ENCODE results near the gene COA5.

The COA5 gene

DNA sequence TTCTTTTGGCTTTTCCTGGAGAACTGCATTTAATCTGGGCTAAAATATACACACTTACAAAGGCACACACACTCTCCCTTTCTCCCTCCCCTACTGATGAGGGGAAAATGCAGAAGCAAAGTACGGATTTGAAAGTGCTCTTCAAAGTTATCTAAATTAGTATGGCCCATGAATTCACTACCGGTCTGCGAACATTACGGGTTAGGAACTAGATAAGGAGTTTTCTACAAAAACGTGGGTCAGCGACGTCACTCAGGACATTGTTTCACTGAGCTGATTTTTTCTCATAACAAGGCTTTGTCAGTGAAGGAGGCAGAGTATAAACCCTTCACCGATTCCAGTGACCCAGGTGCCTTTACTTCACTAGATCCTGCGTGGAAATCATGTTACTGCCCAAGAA is 47.3 kb downstream of the COA5 start:
- no peak overlapping the region for H3K4me3 ChIP-seq (ENCODE audit: low read length)
- no peak for DNase-seq (ENCODE audit: low read depth)
- TF ChIP-seq, protein P1, sequence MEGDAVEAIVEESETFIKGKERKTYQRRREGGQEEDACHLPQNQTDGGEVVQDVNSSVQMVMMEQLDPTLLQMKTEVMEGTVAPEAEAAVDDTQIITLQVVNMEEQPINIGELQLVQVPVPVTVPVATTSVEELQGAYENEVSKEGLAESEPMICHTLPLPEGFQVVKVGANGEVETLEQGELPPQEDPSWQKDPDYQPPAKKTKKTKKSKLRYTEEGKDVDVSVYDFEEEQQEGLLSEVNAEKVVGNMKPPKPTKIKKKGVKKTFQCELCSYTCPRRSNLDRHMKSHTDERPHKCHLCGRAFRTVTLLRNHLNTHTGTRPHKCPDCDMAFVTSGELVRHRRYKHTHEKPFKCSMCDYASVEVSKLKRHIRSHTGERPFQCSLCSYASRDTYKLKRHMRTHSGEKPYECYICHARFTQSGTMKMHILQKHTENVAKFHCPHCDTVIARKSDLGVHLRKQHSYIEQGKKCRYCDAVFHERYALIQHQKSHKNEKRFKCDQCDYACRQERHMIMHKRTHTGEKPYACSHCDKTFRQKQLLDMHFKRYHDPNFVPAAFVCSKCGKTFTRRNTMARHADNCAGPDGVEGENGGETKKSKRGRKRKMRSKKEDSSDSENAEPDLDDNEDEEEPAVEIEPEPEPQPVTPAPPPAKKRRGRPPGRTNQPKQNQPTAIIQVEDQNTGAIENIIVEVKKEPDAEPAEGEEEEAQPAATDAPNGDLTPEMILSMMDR (IDR thresholded peaks at IDR 0.05; ENCODE audit: insufficient read depth, low read depth, low read length, missing control alignments) = no peak

DNA sequence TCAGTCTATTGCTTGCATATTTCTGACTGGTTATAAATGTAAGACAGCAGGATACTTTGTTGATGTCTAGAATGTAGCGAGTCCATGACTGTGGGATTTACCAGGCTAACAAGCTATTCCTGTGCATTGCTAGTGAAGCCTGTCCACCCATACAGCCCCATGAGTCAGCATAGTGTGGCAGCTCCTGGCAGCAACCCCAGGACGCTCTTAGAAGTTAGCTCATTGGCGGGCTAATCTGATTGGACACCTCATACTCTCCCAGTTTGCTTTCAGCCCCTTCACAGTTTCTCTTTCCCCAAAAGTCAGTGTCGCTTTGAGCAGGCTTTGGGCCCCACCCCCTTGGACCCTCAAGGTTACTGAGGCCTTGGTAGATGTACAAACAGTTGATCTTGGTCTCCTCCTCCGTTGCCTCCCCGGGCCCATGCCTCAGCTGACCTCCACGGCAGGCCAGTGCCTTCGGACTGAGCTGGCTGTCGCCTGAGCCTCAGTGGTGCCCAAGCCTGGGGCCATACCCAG is 48.0 kb downstream of the COA5 start:
- TF ChIP-seq, protein P1 (IDR thresholded peaks at IDR 0.05; ENCODE audit: insufficient read depth, low read depth, low read length, missing control alignments) = no peak
- no peak overlapping the region for H3K4me3 ChIP-seq (ENCODE audit: low read length)
- DNase-seq (ENCODE audit: low read depth) = peak; percentile 79

DNA sequence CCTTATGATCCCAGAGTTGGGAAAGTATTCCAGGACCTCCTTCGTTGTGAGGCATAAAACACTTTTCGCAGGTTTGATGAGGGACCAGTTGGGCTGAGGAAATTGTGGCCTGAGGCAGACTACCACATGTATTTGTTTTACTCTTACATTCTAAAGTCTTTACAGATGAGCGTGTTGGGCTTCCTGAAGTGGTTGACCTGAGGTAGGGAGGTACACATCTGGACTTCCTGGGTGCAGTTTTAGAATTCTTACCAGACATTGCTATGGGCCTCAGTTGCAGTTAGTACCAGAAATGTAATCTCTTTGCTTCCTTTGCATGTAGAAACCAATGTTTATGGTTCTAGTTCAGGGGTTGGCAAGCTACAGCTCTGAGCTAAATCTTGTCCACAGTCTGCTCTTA is 48.7 kb downstream of the COA5 start:
- H3K4me3 ChIP-seq (ENCODE audit: low read length) = no peak overlapping the region
- DNase-seq (ENCODE audit: low read depth) = no peak
- TF ChIP-seq, protein P1 (IDR thresholded peaks at IDR 0.05; ENCODE audit: insufficient read depth, low read depth, low read length, missing control alignments) = no peak

DNA sequence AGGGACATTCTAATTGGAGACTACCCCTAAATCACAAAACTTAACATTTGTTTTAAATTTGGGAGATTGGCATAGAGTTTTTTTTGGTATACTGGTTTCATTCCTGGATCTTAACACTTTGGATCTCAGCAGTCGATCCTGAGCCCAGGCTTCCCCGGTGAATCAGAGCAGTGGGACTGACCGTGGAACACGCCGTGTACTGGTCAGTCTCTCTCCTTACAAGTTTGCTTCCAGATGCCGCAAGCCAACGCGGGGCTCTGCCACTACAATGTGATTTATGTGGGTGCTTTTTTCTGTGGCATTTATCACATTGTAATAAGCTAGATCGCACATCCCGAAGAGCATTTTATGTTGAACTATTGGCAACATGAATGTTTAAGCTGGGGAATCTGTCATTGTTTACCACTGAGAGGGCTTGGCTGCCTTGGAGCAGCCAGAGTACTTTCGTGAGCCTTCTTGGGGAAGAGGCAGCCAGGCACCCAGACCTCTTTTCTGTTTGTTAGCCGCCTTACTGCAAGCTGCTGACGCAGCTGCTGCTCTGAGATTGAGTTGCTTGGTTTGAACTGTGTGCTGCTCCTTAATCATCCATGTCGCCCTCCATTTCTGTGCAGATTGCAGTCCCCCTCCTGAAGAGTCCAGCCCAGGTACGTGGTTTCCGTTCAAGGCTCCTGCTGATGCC is 49.3 kb downstream of the COA5 start:
- no peak for DNase-seq (ENCODE audit: low read depth)
- H3K4me3 ChIP-seq (ENCODE audit: low read length) = no peak overlapping the region
- TF ChIP-seq, protein P1 (IDR thresholded peaks at IDR 0.05; ENCODE audit: insufficient read depth, low read depth, low read length, missing control alignments) = no peak

DNA sequence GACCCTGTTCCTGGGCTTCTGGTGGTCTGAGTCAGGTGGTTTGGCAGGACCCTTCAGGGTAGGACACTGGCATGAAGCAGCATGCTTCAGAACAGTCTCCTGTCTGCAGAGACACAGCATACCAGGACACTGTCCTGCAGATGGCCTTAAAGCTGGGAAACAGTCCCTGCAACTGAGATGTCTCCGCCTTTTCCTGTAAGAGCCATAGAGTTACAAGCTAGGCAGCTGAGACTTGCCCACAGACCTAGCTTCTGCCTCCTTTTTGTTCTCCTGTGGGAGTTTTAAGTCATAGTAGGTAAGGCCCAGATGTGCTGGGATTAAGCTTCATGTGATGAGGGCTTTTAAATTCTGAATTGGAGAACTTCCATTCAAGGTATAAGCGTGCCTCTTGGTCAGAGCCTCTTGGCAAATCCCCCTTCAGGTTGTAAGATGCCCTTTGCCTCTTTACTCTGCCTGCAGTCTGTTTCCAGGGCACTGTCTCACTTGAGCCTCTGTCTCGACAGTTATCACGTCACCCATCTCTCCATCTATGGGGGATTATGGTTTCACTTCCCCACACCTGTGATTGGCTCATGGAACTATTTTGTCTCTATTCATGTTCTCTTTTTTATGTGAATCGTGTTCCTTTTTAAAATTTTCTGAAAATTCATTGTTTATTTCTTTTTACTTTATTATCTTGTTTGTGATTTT is 51.8 kb downstream of the COA5 start:
- TF ChIP-seq, protein P1 (IDR thresholded peaks at IDR 0.05; ENCODE audit: insufficient read depth, low read depth, low read length, missing control alignments) = no peak

DNA sequence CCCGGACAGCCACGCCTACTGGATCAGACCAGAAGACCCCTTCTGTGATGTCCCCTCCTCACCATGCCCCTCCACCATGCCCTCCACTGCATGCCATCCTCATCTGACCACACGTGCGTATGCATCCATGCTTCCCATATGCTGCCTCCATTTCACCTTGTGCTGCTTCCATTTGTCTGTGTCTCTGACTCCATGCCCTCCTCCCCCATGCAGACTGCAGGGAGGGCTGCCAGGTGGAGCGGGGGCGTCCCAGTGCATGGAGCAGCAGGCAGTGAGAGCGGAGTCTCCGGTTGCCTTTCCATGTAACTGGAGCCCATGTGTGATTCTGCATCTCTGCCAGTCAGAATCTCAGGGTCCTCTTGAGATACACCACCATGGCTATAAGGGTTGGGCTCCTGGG is 52.6 kb downstream of the COA5 start:
- TF ChIP-seq, protein P1 (IDR thresholded peaks at IDR 0.05; ENCODE audit: insufficient read depth, low read depth, low read length, missing control alignments) = no peak
- DNase-seq (ENCODE audit: low read depth) = no peak

More for the DNA sequence above, 51.8 kb downstream of the COA5 start:
- no peak for DNase-seq (ENCODE audit: low read depth)
- no peak overlapping the region for H3K4me3 ChIP-seq (ENCODE audit: low read length)

More for the DNA sequence above, 52.6 kb downstream of the COA5 start:
- H3K4me3 ChIP-seq (ENCODE audit: low read length) = no peak overlapping the region
